GM19468 (cell line): Measurements from ENCODE around the gene GET3.

Experiments used
- ATAC-seq: cut with Tn5 transposase; IDR thresholded peaks from one replicate; pipeline ENCODE4 v1.9.1; 2021; ENCODE audit warnings: mild to moderate bottlenecking, moderate library complexity, moderate number of reproducible peaks; ENCODE audit not compliant: unreplicated experiment; ENCODE audit errors: extremely low read depth

GET3 gene

GRCh38 chr19:12777217-12778016, 40.1 kb downstream of the GET3 start:
- no peak for ATAC-seq

- no peak for ATAC-seq
Observed at GRCh38 chr19:12778017-12778904, 41.0 kb downstream of the GET3 start.

- ATAC-seq: no peak
Observed at GRCh38 chr19:12778905-12779161, 41.5 kb downstream of the GET3 start.

GRCh38 chr19:12779162-12779993, 42.1 kb downstream of the GET3 start:
- ATAC-seq: no peak

- no peak for ATAC-seq
Observed at GRCh38 chr19:12782174-12782423, 44.8 kb downstream of the GET3 start.

- peak; percentile 29 for ATAC-seq
Observed at GRCh38 chr19:12782424-12783290, 45.4 kb downstream of the GET3 start.

- no peak for ATAC-seq
Observed at GRCh38 chr19:12783291-12783848, 46.1 kb downstream of the GET3 start.

- ATAC-seq: no peak
Observed at GRCh38 chr19:12783849-12784393, 46.6 kb downstream of the GET3 start.

- no peak for ATAC-seq
Observed at GRCh38 chr19:12784394-12784870, 47.1 kb downstream of the GET3 start.

GRCh38 chr19:12784871-12785430, 47.7 kb downstream of the GET3 start:
- no peak for ATAC-seq

GRCh38 chr19:12785431-12786031, 48.2 kb downstream of the GET3 start:
- ATAC-seq: no peak

GRCh38 chr19:12786141-12786870, 49.0 kb downstream of the GET3 start:
- ATAC-seq: no peak

GRCh38 chr19:12786952-12787351, 49.7 kb downstream of the GET3 start:
- ATAC-seq: no peak

- no peak for ATAC-seq
Observed at GRCh38 chr19:12787458-12787857, 50.2 kb downstream of the GET3 start.

- ATAC-seq: no peak
Observed at GRCh38 chr19:12788042-12788681, 50.9 kb downstream of the GET3 start.

GRCh38 chr19:12788682-12789097, 51.4 kb downstream of the GET3 start:
- no peak for ATAC-seq

- ATAC-seq: peak; percentile 0
Observed at GRCh38 chr19:12789098-12789903, 52.0 kb downstream of the GET3 start.
